GM19372 (cell line): ENCODE results near the gene RHOB.
"Not testable (repeated sequence)": the region's sequence is repeated elsewhere in the genome, so short reads cannot be mapped to it uniquely, and the experiment has no call there.

ENCODE experiments used
- ATAC-seq: cut with Tn5 transposase; IDR thresholded peaks from one replicate; pipeline ENCODE4 v1.9.1; 2021; ENCODE audit warnings: mild to moderate bottlenecking, low read depth, moderate library complexity; ENCODE audit not compliant: unreplicated experiment

The RHOB gene

DNA sequence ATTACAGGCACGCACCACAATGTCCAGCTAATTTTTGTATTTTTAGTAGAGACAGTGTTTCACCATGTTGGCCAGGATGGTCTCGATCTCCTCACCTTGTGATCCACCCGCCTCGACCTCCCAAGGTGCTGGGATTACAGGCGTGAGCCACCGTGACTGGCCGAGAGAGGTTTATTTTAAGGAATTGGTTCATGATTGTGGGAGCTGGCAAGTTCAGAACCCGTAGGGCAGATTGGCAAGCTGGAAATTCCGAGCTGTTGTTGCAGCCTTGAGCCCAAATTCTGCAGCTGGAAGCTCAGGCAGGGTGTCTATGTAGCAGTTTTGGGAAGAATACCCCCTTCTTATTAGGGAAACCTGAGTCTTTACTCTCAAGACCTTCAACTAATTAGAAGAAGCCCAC is 11.4 kb upstream of the RHOB start:
- not testable (repeated sequence) for ATAC-seq

- ATAC-seq = no peak
These were observed 10.0 kb upstream of the RHOB start for GRCh38 chr2:20436716-20437470.

GRCh38 chr2:20438334-20439192 is 8.3 kb upstream of the RHOB start:
- no peak for ATAC-seq

DNA sequence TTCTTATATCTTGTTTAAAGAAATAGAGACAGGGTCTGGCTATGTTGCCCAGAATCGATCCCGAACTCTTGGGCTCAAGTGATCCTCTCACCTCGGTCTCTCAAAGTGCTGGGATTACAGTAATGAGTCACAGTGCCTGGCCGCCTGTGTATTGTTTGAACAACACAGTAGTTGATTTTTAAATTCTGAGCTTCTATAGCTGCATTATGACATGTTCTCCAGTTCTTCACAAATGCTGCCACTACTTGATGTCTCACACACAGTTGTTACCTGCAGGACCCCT is 7.7 kb upstream of the RHOB start:
- no peak for ATAC-seq

DNA sequence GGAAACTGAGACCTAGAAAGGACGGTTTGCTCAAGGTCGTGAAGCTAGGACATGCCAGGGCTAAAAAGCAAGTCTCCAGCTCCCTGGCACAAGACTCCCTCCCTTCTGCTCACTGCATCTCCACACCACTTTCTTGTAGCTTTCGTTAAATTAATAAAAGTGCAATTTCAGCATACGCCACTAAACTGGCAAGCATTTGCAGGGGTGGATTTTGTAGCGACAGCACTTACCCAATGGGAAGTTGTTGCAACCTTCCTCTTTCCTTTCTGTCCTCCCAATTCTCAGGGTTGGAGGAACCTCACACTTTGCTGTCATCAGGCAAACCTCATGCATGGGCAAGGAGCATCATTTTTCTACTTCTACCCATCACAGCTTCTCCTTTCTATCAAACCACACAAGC is 7.4 kb upstream of the RHOB start:
- ATAC-seq = no peak

GRCh38 chr2:20440001-20440560 is 6.8 kb upstream of the RHOB start:
- no peak for ATAC-seq

DNA sequence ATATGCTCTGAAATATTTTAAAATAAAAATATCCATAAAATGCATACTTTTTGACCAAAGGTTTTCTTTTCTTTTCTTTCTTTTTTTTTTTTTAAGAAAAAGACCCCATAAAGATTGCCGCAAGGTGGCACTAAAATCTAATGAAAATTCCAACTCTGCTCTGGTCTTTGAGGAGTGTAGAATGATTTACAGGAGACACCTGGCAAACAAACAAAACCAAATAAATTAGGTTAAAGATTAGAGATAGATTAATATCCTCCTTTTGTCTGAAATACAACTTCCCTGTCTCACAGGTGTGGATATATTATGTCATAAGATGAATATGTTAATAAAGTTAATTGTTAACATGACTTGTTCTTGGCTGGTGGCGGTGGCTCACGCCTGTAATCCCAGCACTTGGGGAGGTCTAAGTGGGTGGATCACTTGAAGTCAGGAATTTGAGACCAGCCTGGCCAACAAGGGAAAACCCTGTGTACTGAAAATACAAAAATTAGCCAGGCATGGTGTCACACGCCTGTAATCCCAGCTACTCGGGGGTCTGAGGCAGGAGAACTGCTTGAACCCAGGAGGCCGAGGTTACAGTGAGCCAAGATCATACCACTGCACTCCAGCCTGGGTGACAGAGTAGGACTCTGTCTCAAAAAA is 3.5 kb upstream of the RHOB start:
- no peak for ATAC-seq

GRCh38 chr2:20444101-20444992 is 2.5 kb upstream of the RHOB start:
- ATAC-seq = no peak

GRCh38 chr2:20444993-20445910 is 1.6 kb upstream of the RHOB start:
- ATAC-seq = no peak

DNA sequence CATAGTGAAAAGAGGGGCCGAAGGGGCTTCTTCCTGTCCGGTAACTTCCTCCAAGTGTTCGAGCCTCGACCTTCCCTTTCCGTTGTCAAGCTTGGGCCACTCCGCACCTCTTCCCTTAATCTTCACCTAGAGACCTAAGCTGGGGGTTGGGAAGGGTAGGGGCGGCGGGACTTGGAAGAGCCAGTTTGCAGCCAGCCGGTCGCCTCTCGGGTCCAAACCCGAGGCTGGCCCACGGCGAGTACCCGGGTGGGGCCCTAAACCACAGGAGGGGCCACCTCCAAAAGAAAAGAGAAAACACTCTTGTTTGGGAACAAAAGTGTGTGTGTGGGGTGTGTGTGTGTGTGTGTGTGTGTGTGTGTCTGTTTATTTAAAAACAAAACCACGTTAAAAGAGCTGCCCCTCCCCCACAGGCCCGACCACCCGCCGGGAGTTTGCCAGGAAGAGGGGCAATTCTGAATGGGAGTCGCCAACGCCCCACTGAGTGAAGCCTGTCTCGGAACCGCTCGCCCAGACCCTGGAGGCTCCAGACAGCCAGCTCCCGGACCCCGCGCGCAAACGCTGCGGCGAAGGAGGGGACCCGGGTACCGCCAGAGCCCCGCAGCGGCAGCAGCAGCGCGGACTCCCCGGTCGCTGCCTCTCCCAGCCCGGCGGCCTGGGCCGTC is 488 bp upstream of the RHOB start:
- no peak for ATAC-seq

DNA sequence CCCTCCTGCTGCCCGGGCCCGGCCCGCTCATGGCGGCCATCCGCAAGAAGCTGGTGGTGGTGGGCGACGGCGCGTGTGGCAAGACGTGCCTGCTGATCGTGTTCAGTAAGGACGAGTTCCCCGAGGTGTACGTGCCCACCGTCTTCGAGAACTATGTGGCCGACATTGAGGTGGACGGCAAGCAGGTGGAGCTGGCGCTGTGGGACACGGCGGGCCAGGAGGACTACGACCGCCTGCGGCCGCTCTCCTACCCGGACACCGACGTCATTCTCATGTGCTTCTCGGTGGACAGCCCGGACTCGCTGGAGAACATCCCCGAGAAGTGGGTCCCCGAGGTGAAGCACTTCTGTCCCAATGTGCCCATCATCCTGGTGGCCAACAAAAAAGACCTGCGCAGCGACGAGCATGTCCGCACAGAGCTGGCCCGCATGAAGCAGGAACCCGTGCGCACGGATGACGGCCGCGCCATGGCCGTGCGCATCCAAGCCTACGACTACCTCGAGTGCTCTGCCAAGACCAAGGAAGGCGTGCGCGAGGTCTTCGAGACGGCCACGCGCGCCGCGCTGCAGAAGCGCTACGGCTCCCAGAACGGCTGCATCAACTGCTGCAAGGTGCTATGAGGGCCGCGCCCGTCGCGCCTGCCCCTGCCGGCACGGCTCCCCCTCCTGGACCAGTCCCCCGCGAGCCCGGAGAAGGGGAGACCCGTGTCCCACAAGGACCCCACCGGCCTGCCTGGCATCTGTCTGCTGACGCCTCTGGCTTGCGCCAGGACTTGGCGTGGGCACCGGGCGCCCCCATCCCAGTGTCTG is 767 bp downstream of the RHOB start:
- ATAC-seq = peak; percentile 11

DNA sequence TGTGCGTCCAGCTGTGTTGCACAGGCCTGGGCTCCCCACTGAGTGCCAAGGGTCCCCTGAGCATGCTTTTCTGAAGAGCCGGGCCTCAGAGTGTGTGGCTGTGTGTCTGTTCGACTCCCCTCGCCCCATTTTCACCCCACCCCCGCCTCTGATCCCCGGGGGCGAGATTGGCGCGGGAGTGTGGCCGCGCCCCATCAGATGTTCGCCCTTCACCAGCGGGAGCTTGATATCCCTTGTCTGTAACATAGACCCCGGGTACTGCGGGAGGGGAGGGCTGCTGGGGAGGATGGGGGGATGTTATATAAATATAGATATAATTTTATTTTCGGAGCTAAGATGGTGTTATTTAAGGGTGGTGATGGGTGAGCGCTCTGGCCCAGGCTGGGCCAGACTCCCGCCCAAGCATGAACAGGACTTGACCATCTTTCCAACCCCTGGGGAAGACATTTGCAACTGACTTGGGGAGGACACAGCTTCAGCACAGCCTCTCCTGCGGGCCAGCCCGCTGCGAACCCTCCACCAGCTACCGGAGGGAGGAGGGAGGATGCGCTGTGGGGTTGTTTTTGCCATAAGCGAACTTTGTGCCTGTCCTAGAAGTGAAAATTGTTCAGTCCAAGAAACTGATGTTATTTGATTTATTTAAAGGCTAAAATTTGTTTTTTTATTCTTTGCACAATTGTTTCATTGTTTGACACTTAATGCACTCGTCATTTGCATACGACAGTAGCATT is 1.5 kb downstream of the RHOB start:
- ATAC-seq = no peak

GRCh38 chr2:20448977-20449306 is 2.1 kb downstream of the RHOB start:
- no peak for ATAC-seq

DNA sequence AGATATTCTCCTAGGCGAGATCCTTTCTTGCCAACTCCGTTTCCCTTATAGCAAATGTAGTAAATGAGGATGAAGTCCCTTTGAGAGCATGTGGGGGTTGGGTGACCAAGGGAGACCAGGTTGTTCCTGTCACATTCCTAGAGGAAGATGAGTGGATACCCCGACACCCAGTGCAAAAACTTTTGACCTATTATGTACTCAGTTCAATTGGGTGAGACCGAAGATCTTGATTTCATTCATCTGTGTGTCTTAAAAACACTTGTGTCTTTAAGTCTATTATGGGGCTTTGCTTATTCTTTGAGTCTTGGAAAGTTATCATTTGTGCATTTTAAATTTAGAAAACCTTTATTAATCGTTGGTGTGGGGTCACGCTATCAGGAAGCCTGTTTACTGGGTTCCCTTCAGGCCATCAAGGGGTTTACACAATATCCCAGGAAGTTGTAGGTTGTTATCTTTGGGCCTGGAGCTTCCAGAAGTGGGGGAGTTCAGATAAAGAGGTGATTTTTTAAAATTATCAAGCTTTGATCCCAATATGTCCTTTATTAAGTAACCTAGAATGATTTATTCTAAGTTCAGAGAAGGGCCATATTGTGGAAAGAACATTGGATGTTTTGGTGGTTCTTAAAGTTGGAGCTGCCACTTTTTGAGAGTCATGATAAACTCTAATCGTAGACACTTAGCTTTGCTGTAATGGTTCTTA is 2.8 kb downstream of the RHOB start:
- no peak for ATAC-seq

DNA sequence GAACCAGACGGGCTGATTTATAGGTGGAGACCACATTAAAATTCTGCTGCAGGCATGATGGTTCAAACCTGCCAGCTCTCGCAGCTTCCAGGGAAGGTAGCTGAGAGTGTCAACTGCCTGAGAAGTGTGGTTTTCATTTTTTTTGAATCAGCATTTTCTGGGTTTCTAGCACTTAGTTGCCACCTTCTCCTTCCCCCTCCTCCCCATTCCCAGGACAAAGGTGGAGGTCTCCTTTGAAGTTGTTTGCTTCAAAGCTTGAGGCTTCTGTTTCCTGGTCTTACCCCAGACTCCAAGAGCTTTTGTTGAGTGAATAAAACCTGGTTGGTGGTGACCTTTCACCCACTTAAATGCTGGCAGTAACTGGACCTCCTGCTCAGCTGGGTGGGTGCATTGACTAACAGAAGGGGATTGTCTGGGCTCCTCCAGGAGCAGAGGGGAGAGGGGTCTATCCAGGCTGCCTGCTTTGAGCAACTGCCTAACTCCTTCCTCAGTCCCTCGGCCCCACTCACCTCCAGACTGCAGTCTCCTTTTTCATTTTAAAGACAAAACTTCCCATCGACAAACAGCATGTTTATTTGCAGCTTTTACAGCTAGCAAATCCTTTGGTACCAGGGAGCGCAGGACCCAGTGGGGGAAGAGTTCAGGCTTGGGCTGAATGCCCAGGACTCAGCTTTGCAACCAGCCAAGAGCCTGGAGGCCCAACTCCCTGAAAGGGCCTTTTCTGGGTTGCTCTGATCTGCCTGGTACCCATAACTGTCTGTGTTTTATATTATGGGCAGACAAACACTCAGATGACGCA is 3.5 kb downstream of the RHOB start:
- no peak for ATAC-seq

DNA sequence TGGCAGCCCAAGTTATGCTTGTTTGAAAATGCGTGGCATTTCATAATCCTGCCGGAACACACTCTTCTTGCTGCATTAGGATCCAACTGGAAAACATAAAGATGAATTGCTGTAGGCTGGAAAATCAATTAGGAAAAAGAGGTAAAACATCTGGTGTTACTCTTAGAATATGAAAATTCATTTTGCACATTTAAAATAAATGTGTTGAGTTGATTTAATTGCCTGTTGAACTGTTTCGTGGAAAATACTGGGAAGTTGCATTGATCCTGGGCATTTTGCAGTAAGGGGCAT is 4.1 kb downstream of the RHOB start:
- ATAC-seq = no peak
